ENCODE measurements around the gene SERPINH1.

Gene SERPINH1

DNA sequence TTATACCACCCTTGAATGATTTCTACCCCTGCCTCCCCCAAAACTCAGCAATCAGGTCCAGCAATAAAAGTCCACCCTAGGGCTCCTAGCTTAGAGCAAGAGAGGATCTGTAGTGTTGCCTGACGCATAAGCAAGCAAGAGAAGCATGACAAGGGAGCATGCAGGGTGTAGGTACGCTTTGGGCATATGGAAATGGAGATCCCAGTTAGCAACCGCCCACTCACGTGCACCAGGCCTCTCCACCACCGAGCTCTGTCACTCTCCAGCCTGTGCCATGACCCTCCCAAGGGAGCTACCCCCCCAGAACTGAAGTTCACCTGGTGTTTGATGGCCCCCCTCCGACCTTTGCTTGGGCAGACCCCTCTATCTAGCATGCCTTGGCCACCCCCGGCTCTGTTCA, 39.4 kb downstream of the SERPINH1 start:
- TF ChIP-seq, protein P1, sequence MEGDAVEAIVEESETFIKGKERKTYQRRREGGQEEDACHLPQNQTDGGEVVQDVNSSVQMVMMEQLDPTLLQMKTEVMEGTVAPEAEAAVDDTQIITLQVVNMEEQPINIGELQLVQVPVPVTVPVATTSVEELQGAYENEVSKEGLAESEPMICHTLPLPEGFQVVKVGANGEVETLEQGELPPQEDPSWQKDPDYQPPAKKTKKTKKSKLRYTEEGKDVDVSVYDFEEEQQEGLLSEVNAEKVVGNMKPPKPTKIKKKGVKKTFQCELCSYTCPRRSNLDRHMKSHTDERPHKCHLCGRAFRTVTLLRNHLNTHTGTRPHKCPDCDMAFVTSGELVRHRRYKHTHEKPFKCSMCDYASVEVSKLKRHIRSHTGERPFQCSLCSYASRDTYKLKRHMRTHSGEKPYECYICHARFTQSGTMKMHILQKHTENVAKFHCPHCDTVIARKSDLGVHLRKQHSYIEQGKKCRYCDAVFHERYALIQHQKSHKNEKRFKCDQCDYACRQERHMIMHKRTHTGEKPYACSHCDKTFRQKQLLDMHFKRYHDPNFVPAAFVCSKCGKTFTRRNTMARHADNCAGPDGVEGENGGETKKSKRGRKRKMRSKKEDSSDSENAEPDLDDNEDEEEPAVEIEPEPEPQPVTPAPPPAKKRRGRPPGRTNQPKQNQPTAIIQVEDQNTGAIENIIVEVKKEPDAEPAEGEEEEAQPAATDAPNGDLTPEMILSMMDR (IDR thresholded peaks at IDR 0.05) = no peak

DNA sequence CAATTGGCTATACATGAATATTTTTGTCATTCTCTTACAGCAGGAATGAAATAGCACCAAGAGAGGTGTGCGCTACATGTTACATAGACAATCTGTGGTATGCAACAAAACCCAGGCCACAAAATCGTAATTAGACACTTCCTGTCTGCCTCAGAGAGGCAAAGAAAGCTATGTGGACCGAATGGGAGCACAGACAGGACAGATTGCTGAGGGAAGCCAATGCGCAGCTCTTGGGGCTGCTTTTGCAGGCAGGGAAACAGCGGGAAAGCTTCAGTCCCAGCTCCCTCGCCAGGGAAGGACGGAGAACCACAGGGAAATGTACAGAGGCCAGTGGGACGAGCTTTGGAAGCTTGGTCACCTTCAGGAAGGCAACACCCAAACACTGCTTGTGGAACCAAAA, 40.9 kb downstream of the SERPINH1 start:
- TF ChIP-seq, protein P1 (IDR thresholded peaks at IDR 0.05) = no peak

DNA sequence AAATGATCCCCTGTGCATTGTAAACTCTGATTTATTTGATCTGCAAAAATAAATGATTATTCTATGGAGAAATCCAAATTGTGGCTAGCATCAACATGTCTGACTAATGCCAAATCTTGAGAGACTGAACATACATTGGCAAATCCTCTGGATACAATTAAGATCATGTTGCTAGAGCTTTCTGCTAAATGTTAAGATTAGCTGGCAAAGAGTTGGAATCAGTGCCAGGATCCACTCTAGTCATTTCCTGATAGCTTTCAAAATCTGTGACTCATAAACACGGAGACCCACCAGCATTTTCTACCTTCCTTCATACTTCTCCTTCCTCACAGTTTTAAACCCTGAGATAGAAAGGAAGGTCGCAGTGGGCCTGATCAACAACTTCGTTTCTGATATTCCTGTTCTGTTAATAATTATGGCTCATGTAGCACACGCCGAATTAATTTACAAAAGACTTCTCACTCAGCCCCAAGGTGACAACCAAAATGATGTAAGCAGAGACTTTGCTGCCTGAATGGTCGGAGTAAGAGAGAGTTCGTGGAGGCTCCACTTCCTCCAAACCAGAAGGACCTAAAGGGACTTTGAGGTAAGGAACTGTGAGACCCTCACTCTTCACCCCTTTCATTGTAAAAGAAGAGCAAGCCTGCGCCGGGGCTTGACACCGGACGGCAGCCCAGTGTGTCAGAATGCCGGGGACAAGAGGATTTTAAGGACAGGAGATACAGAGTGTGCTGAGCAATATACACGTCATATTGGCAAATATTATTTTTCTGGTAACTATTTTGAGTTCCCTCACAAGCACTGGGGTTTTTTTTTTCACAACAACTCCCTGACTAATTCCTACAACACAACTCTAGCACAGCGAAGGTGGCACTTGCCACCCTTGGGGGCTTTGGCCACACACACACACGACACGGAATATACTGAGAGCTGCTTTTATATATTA, 42.0 kb downstream of the SERPINH1 start:
- TF ChIP-seq, protein P1 (IDR thresholded peaks at IDR 0.05) = no peak

DNA sequence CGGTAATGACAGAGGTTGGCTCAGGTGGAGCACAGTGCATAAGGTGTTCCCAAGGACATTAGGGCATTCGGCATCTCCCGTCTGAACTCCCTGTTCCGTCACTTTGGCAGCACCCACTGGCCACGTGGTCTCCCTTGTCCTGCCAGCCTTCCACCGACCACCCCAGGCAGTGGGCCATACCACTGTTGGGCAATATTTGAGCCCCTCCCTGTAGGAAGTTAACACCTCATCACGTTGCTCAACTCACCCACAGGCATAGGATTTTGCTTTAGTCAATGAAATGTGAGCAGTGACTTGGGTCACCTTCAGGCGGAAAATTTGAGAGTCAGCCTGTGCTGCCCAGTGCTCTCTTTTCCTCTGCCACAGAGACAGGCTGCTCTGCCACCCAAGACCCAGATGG, 44.0 kb downstream of the SERPINH1 start:
- TF ChIP-seq, protein P1 (IDR thresholded peaks at IDR 0.05) = no peak

DNA sequence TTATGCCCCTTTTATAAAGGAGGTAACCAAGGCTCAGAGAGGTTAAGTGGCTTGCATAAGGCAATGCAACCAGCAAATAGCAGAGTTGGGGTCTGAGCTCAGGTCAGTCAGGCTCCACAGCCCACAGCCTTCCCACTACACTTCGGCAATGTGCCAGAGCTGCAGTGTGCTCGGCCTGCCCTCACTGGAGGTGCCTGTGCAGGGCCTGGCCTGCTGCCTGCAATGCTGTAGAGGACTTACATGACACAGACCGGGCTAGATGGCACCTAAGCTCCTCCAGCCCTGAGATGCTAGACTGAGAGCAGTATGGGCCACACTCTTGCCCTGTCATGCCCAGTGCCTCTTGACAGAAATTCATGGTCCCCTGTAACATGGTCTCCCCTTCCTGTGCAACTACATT, 49.8 kb downstream of the SERPINH1 start:
- TF ChIP-seq, protein P1 (IDR thresholded peaks at IDR 0.05) = no peak

DNA sequence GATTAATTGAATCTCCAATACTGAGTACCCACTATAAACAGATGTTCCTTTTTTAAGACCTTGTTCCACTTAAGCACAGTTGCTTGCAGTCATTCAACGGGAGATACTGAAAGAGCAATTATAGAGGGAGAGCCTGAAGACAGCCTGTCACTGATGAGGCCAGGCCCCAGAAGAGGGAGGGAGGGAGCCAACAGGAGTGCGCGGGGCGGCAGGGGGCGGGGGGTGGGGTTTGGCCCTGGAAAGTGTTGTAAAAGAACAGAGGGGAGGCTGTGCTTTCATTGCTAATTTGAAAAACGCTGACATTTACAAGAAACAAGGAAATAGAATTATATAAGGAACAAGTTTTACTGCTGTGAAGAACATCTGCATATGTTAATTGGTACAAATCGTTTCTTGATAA, 53.7 kb downstream of the SERPINH1 start:
- TF ChIP-seq, protein P1 (IDR thresholded peaks at IDR 0.05) = no peak

DNA sequence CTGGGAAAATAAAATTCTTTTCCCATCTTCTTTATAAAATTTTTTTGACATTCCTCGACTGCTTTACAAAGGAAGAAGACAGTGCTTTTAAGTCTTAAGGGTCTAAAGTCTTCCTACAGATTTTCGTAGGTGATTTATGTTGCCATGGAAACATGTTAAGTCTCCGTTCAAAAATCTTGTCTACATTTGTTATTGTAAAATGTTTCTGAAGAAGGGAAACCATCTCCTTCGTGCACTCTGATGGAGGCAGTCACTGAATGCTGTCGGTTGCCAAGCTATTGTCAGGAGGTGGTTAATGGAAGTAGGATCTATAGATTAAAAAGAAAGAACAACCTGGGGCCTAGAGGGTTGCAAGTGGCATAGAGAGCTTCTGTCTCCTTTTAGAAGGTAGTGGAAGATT, 54.2 kb downstream of the SERPINH1 start:
- TF ChIP-seq, protein P1 (IDR thresholded peaks at IDR 0.05) = no peak

Measured in LNCAP (cell line).